Activated T-cell treated with anti-CD3 and anti-CD28 coated beads for 4 hours (primary cell): ENCODE data around the gene DHRS1.

Experiments
- DNase-seq: peaks from one replicate; pipeline ENCODE4 v3.0.0-alpha.2; 2020

DHRS1 gene

DNA sequence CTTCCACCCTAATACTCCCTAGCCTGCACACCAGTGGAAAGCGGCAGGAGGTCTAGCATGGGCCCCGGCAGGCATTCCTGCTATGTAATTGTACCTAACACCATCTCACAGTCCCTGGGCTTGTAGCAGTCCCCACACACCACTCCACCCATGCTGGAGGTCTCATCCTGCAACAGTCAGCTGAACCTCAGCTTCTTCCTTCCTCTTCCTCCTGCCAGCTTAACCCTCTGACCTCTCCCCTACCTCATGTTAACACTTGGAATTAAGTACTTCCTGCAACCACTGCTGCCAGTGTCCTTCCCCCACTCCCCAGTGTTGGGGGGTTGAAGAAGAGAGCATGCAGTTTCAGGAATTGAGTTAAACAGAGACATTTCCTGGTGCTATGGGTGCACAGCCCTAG is 27.7 kb upstream of the DHRS1 start:
- no peak for DNase-seq

DNA sequence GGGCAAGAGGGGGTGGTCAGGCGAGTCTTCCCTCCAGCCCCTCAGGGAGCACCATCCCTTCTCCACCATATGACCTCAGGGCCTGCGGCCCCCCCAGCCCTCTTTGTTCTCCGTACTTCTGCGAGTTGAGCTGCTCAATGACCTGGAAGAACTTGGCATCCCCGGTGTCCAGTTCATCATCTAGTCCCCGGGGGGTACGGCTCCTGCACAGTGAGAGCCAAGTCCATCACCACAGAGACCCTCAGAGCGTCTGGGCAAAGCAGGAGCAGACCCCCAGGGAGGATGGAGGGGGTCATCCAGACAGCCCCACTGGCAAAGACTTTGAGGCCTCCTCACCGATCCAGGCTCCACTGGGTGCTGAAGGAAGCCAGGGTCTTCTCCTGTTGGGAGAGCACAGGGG is 26.4 kb upstream of the DHRS1 start:
- no peak for DNase-seq

DNA sequence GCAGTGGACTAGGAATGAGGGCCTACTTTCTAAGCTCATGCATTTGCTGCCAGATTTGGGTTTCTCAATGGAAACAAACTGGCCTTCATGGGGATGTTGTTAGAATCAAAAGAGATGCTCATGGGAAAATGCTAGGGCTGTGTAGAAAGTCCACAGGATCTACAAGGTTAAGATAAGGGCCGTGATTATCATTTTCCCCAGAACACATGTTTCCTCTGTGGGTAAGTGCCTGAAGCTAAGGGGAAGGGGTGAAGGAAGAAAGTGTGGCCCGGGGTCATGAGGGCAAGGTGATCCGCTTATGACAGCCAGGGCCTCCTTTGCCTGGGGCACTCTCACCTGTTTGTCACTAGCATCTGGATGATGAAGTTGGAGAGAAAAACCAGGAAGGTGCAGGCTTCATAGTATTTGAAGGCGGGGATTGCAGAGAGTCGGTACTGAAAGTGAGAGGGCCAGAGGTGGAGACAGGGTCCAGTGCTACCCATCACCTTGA is 25.5 kb upstream of the DHRS1 start:
- DNase-seq, result no peak

DNA sequence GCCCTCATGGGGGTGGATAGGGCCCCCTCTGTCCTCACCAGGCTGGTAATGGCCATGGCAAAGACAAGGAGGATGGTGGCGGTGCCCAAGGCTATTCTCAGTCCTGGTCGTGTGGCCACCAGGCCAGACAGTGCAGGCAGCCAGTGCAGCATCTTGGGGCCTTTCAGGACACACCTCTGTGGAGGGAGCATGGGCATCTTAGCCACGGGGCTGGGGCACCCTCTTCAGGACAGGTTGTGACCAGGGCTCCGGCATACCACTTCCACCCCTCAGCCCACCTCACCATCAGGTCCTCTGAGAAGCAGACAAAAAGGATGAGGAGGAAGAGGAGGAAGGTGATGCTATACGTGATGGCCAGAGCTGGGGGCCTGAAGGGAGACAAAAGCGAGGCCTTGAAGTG is 24.4 kb upstream of the DHRS1 start:
- DNase-seq, result no peak

DNA sequence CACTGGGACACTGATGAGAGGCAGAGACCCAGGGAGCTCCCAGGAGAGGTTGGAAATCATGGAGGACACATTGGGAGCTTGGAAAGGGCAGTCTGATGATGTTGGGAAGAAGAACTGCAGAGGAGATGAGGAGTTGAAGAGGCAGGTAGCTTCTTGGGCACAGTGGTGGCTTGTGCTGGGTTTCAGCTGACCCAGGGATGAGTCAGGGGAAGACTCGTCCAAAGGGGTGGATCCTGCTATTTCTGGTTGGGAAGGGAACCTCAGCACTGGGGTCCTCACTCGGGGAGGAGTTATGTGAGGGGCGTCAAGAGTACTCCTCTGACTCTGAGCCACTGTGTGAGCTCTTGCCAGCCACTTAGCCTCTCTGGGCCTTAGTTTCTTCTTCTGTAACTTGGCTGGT is 23.8 kb upstream of the DHRS1 start:
- DNase-seq, result no peak

DNA sequence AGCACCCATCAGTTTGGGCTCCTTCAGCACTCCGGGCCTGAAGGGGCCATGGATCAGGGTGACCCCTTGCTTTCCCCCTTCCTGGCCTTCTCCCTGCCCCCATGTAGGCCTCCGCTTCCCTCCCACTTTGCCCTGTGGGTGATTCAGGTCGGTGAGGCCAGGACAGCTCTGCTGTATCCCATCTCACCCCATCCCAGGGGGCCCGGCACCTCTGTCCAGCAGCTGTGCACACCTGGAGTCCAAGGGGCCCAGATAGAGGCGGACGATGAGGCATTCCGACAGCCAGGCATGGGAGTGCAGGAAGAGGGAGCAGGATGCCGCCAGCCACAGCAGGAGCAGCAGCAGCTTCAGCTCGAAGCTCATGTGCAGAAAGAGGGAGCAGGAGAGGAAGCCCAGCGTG is 23.1 kb upstream of the DHRS1 start:
- DNase-seq, result no peak

DNA sequence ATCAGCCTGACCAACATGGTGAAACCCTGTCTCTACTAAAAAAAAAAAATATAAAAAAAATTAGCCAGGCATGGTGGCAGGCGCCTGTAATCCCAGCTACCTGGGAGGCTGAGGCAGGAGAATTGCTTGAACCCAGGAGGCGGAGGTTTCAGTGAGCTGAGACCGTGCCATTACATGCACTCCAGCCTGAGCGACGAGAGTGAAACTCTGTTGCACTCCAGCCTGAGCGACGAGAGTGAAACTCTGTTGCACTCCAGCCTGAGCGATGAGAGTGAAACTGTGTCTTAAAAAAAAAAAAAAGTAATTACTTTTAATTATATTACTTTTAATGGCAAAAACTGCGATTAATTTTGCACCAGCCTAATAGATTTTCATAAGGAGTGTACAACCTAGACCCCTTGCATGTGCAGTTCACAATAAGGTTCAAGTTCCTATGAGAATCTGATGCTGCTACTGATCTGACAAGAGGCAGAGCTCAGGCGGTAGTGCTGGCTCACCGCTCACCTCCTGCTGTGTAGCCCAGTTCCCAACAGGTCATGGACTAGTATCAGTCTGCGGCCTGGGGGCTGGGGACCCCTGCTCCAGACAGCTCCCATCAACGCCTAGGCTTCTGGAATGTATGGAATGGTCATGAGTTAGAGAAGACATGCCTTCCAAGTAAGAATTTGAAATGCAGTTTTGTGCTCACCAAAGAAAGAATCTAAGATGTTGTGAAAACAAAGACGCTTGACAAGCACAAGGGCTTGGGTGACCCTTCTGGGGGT is 21.8 kb upstream of the DHRS1 start:
- DNase-seq, result no peak

DNA sequence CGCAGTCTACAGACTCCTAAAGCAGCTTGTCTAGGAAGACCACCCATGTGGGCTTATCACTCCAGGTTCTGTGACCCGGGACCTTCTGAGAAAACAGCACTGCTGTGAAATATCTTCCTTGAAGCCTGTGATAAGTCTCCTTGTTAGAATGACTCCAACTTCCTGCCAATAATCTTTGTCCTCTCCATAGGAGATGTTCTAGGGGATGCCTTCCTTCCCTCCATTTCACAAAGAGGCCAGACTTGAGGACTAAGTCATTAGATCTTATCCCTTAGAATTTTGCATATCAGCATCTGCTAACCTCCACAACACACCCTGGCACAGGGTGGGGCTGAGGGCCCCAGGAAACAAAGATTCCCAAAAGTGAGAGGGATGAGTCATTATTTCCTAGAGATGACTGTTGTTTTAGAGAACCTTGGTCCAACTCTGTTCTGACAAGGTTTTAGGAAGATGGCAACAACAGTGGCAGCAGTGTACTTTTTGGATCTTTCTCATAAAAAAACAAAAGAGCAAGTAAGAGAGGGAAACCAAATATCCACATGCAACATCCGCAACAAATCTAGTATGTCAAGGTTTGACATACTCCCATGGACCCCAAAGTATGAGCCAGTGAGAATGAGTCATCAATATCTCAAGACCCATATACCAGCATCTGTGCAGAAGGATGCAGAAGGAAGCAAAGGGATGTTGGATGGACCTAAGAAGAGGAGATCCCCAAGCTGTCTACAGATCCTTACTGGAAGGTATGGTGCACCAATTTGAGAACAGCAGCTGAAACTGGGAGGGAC is 17.8 kb upstream of the DHRS1 start:
- no peak for DNase-seq

DNA sequence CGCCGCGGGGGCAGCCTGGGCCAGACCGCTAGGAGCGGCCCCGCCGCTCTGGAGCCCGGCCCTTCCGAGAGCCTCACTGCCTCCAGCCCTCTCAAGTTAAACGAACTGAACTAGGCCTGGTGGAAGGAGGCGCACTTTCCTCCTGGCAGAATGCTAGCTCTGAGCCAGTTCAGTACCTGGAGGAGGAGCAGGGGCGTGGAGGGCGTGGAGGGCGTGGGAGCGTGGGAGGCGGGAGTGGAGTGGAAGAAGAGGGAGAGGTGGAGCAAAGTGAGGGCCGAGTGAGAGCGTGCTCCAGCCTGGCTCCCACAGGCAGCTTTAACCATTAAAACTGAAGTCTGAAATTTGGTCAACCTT is 17.0 kb upstream of the DHRS1 start:
- no peak for DNase-seq

DNA sequence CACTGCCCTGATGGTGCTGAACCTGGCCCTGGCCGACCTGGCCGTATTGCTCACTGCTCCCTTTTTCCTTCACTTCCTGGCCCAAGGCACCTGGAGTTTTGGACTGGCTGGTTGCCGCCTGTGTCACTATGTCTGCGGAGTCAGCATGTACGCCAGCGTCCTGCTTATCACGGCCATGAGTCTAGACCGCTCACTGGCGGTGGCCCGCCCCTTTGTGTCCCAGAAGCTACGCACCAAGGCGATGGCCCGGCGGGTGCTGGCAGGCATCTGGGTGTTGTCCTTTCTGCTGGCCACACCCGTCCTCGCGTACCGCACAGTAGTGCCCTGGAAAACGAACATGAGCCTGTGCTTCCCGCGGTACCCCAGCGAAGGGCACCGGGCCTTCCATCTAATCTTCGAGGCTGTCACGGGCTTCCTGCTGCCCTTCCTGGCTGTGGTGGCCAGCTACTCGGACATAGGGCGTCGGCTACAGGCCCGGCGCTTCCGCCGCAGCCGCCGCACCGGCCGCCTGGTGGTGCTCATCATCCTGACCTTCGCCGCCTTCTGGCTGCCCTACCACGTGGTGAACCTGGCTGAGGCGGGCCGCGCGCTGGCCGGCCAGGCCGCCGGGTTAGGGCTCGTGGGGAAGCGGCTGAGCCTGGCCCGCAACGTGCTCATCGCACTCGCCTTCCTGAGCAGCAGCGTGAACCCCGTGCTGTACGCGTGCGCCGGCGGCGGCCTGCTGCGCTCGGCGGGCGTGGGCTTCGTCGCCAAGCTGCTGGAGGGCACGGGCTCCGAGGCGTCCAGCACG is 16.4 kb upstream of the DHRS1 start:
- DNase-seq, result no peak

DNA sequence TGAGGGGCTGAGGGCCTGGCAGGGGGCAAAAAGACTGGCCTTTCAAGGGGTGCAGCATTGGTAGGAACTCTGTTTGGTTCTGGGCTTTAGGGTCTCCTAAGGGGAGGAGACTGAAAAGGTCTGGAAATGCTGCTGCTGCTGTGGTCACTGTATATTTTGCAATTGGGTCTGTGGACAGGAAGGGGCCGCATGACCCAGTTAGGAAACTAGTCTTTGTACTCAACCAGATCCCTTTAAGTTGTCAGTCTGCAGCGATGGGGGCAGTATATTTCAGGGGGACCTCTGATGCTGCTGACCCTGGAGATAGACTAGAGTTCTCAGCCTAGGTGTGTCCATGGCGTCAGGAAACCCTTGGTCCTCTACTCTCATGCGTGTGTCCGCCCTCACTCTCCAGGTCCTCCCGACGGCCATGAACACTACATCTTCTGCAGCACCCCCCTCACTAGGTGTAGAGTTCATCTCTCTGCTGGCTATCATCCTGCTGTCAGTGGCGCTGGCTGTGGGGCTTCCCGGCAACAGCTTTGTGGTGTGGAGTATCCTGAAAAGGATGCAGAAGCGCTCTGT is 15.7 kb upstream of the DHRS1 start:
- DNase-seq, result no peak

DNA sequence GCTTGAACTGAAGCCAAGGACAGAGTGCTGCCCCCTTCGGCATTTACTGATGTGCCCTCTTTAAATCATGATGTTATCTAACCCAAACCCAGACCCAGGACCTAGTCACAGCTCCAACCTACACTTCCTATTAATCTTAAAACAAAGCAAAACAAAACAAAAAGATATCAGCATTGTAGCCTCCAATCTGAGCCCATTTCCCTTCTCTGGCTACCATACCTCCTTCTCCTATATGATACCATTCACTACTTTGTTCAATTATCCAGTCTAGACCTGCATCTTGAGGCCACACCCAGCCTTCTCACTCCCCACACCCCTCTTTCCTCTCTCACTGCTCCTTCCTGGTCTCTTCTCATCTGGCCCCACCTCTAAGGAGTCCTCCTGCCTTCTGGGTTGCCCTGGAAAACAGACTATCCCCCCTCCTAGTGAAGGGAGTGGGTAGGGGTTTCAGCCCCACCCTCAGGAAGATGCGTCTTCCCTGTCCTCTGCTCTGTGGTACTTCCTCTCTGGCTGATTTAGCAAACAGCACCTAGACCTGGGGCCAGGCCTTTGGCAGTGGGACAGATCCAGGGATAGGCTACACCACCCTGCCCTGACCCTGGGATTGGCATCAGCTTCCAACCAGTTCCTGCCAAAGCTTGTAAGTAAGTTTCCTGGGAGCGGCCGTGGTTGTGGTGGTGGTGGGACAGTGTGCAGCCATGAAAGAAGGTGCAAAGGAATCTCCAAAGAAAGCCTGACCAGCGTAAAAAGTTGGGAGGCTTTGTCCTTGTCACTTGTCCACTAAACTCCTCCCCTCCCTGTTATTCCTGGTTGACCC is 15.0 kb upstream of the DHRS1 start:
- DNase-seq, result no peak

DNA sequence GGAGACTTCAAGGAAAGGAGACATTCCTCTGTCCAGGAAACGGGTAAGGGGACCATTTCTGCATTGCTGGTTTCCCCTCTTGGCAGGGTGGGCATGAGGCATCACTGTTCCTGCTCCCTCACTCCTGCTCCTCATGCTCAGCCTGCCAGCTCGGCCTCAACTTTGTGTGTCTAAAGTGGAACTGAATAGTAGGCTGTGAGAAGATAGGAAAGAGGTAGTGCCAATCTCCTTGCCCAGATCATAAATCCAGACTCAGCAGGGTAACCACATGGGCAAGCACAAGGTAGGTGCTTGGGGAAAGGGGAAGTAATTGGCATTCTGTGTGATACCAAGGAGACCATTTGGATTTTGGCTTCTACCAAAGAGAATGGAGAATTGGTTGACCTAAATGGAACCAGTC is 14.3 kb upstream of the DHRS1 start:
- DNase-seq, result no peak

DNA sequence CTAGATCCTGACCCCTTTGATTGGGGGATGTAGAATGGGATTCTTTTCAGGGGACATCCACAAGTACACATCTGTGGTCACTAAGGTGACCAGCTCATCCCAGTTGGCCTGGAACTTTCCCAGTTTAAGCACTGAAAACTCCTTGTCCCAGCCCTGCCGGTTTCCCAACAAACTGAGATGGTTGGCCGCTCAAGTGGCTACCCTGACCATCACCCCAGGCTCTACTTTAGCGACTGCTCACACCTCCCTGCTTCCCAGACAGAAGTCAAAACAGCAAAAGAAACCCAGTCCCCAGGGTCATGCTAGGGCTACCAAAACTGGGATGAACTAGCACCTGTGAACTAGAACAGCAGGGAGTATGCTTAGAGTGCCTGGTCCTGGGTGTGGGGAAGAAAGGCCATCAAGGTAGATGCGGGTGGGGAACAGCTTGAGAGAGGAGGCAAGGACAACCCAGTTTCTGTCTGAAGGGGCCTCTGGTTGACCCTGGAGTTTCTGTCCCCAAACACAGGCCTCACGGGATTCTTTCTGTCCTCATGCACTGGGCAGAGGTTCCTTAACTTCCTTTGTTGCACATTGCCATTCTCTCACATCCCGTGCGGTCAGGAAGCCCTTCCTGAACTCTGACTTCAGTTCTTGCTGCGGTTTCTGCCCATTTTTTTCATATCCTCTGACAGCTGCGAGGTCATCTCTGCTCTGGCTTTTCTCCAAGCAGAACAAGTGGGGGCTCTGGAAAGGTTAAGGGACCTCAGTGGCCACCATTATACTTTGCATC is 13.3 kb upstream of the DHRS1 start:
- no peak for DNase-seq

DNA sequence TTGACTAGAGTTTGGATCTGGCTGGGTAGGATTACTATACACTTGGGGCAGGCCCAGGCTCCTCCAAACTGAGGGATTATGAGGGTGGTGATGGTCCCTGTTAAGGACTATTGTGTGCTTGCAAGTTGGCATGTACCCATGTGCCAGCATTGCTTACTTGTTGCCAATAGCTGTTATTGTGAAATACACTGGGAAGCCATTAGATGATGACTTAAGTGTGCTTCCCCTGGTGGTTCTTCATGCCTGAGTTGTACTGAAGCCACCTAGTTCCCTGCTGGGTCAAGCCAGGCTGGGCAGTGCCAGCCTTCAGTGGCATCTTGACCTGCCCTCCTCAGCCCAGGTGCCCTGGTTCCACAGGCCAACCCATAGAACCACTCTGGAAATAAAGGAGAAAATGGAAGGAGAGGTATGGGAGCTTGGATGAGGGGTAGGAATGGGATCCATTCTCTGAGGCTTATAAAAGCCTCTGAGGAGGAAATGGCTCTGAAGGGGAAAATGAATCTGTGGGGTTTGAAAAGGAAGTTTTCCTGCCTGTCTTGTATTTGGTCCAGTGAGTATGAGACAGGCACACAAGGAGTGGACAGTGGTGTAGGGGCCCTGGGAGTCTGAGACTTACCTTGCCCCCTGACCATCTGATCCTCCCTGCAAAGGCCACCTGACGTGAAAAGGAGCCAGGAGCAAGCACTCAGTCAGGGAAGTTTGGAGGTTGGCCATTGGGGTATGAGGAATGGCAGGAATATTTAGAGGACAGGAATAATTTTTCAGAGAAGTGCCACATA is 12.4 kb upstream of the DHRS1 start:
- no peak for DNase-seq

DNA sequence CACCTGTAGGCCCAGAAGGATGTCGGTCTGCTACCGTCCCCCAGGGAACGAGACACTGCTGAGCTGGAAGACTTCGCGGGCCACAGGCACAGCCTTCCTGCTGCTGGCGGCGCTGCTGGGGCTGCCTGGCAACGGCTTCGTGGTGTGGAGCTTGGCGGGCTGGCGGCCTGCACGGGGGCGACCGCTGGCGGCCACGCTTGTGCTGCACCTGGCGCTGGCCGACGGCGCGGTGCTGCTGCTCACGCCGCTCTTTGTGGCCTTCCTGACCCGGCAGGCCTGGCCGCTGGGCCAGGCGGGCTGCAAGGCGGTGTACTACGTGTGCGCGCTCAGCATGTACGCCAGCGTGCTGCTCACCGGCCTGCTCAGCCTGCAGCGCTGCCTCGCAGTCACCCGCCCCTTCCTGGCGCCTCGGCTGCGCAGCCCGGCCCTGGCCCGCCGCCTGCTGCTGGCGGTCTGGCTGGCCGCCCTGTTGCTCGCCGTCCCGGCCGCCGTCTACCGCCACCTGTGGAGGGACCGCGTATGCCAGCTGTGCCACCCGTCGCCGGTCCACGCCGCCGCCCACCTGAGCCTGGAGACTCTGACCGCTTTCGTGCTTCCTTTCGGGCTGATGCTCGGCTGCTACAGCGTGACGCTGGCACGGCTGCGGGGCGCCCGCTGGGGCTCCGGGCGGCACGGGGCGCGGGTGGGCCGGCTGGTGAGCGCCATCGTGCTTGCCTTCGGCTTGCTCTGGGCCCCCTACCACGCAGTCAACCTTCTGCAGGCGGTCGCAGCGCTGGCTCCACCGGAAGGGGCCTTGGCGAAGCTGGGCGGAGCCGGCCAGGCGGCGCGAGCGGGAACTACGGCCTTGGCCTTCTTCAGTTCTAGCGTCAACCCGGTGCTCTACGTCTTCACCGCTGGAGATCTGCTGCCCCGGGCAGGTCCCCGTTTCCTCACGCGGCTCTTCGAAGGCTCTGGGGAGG is 11.3 kb upstream of the DHRS1 start, which contains the start of gene LTB4R:
LTB4R (plus strand) TSS at position 857 of the 959 bp plus-strand sequence. CDS start 4,150 bp downstream, outside the sequence.
- DNase-seq, result peak; percentile 31

DNA sequence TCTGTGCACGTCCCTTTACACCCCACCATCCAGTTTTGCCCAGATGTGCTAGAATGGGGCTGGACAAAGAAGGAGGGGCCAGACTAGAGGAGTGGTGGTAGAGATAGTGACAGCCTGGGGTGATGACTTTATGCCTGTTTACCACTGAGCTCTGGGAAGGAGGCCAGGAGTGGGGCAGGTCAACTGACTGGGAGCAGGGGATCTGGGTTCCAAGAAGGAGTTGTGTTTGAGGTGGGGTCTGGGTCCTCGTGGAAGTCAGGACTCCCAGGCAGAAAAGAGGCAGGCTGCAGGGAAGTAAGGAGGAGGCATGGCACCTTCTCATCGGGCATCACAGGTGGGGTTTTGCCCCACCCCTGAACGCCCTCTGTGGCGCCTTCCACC is 10.7 kb upstream of the DHRS1 start:
- no peak for DNase-seq

DNA sequence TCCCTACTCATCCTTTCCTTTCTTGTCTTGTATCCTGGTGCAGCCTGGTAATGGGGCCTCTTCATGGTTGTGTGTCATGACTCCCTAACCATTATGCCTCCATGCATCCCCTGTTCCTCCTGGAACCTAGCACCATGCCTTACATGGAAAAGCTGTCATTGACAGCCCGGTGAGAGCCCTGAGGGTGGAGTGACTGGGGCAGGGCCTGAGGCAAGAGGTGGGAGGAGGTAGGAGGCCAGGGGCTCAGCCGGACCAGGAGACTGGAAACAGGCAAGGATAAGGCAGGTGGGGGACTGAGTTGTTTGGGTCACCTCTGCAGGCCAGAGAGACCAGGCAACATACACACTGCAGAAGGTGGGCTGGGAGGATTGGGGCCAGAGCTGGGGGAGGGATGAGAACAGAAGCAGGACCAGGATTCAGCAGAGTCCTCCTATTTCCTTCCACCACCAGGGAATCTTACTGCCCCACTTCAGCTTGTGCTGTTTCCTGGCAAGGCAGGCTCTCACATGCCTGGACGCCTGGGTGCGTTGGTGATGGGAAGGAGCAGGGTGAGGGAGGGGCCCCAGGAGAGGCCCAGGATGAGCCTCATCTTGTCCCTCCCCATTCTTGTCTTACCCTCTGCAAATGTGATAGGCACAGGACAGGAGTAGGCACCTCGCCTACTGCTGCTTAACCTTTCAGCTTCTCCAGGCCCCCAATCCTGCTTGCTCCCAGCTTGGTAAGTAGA is 10.1 kb upstream of the DHRS1 start, which contains the start of gene LTB4R2:
LTB4R2 (plus strand) TSS at position 603 of the 727 bp plus-strand sequence. CDS start 525 bp downstream, outside the sequence.
- no peak for DNase-seq
